ENCODE data around the gene VPS37D. TPM values are rescaled to one million over a fixed set of nuclear protein-coding genes. Genes with fewer than 3 reads are reported as not detected.

Gene VPS37D
- total RNA-seq, 1 experiment from 2014 or later, result 5.7 TPM

DNA sequence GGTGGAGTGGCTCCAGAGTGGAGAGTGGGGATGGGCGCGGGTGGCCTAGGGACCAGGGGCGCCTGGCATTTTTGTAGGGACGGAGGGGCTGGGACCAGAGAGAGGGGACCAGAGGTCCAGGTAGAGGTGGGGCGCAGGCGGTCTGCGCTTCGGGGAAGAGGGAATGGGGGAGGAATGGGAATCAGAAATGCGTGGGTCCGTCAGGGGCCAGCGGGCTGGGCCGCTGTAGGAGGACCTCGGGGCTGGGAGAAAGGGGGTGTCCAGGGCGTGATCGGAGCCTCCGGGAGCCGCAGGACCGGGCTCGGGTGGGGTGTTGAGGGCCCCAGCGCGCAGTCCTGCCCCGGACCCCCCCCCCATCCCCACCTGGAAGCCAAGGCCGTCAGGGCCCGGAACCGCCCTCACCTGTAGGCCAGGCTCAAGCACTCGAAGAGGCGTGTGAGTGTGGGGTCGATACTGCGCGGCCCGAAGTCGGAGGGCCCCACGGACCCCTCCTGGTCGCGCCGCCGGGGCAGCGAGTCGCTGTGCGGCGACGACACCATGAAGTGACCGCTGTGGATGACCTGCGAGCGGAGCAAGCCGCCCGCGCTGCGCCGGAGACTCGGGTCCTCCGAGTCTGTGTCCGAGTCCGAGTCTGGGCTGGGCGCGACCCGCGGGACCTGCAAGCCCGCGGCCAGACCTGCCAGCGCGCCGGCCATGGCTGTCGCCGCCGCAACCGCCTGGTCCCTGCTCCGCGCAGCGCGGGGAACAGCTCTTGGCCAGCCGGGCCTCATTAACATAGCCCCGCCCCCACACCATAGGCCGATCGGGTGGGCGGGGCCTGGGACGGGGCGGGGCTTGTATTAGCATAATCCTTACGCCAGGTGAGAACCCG is 43.6 kb upstream of the VPS37D start, which contains the start of gene MLXIPL (continued):
- no peak for TF ChIP-seq JAZF1 (CRISPR knock-in tag; IDR thresholded peaks at IDR 0.05)
- TF ChIP-seq, protein P1, sequence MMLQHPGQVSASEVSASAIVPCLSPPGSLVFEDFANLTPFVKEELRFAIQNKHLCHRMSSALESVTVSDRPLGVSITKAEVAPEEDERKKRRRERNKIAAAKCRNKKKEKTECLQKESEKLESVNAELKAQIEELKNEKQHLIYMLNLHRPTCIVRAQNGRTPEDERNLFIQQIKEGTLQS (CRISPR knock-in tag; conservative IDR thresholded peaks at IDR 0.05), result no peak
- TF ChIP-seq, protein P2, sequence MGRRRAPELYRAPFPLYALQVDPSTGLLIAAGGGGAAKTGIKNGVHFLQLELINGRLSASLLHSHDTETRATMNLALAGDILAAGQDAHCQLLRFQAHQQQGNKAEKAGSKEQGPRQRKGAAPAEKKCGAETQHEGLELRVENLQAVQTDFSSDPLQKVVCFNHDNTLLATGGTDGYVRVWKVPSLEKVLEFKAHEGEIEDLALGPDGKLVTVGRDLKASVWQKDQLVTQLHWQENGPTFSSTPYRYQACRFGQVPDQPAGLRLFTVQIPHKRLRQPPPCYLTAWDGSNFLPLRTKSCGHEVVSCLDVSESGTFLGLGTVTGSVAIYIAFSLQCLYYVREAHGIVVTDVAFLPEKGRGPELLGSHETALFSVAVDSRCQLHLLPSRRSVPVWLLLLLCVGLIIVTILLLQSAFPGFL (CRISPR knock-in tag; IDR thresholded peaks at IDR 0.05; ENCODE audit: borderline replicate concordance), result no peak
- TF ChIP-seq ZNF232 (CRISPR knock-in tag; IDR thresholded peaks at IDR 0.05), result no peak
- peak; percentile 82 for TF ChIP-seq SP1 (CRISPR knock-in tag; conservative IDR thresholded peaks at IDR 0.05)
- TF ChIP-seq ETV6 (CRISPR knock-in tag; IDR thresholded peaks at IDR 0.05), result peak; percentile 79; the same call in 1 of the 2 replicates
- no peak for TF ChIP-seq SMAD4 (CRISPR knock-in tag; IDR thresholded peaks at IDR 0.05)

DNA sequence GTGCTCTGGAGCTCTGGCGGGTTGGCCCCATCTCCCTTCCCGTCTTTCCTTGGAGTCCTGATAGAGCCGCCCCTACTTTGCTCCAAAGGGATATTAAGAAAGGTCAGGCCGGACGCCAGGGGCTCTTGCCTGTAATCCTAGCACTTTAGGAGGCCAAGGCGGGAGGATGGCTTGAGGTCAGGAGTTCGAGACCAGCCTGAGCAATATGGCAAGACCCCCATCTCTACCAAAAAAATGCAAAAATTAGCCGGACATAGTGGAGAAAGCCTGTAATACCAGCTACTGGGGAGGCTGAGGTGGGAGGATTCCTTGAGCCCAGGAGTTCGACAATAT is 43.0 kb upstream of the VPS37D start:
- CTCF ChIA-PET, result interaction anchor here (0.9 to 4.7 kb wide), 14 partner anchors 12 to 218 kb away, joined by 3 to 53 read pairs (median 4); partner anchors contain the start of genes METTL27 and VPS37D
- no peaks in the 10 kb centered on the region for H3K36me3 Mint-ChIP-seq
- TF ChIP-seq, protein P3, sequence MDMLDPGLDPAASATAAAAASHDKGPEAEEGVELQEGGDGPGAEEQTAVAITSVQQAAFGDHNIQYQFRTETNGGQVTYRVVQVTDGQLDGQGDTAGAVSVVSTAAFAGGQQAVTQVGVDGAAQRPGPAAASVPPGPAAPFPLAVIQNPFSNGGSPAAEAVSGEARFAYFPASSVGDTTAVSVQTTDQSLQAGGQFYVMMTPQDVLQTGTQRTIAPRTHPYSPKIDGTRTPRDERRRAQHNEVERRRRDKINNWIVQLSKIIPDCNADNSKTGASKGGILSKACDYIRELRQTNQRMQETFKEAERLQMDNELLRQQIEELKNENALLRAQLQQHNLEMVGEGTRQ (CRISPR knock-in tag; IDR thresholded peaks at IDR 0.05), result no peak
- TF ChIP-seq, protein P4, sequence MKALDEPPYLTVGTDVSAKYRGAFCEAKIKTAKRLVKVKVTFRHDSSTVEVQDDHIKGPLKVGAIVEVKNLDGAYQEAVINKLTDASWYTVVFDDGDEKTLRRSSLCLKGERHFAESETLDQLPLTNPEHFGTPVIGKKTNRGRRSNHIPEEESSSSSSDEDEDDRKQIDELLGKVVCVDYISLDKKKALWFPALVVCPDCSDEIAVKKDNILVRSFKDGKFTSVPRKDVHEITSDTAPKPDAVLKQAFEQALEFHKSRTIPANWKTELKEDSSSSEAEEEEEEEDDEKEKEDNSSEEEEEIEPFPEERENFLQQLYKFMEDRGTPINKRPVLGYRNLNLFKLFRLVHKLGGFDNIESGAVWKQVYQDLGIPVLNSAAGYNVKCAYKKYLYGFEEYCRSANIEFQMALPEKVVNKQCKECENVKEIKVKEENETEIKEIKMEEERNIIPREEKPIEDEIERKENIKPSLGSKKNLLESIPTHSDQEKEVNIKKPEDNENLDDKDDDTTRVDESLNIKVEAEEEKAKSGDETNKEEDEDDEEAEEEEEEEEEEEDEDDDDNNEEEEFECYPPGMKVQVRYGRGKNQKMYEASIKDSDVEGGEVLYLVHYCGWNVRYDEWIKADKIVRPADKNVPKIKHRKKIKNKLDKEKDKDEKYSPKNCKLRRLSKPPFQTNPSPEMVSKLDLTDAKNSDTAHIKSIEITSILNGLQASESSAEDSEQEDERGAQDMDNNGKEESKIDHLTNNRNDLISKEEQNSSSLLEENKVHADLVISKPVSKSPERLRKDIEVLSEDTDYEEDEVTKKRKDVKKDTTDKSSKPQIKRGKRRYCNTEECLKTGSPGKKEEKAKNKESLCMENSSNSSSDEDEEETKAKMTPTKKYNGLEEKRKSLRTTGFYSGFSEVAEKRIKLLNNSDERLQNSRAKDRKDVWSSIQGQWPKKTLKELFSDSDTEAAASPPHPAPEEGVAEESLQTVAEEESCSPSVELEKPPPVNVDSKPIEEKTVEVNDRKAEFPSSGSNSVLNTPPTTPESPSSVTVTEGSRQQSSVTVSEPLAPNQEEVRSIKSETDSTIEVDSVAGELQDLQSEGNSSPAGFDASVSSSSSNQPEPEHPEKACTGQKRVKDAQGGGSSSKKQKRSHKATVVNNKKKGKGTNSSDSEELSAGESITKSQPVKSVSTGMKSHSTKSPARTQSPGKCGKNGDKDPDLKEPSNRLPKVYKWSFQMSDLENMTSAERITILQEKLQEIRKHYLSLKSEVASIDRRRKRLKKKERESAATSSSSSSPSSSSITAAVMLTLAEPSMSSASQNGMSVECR (CRISPR knock-in tag; IDR thresholded peaks at IDR 0.05; ENCODE audit: borderline replicate concordance), result no peak
- TF ChIP-seq ESRRA (CRISPR knock-in tag; IDR thresholded peaks at IDR 0.05; ENCODE audit: borderline replicate concordance) (no peak), ZBTB21 (CRISPR knock-in tag; IDR thresholded peaks at IDR 0.05; ENCODE audit: borderline replicate concordance) (no peak), ZNF317 (CRISPR knock-in tag; IDR thresholded peaks at IDR 0.05; ENCODE audit: borderline replicate concordance, low read depth) (no peak), TP53 (CRISPR knock-in tag; IDR thresholded peaks at IDR 0.05) (no peak), GRHL2 (CRISPR knock-in tag; IDR thresholded peaks at IDR 0.05; ENCODE audit: insufficient replicate concordance, severe bottlenecking) (no peak), EMX1 (CRISPR knock-in tag; IDR thresholded peaks at IDR 0.05) (no peak), ZNF416 (CRISPR knock-in tag; IDR thresholded peaks at IDR 0.05) (no peak), ZNF423 (CRISPR knock-in tag; IDR thresholded peaks at IDR 0.05) (no peak)
- TF ChIP-seq, protein P5, sequence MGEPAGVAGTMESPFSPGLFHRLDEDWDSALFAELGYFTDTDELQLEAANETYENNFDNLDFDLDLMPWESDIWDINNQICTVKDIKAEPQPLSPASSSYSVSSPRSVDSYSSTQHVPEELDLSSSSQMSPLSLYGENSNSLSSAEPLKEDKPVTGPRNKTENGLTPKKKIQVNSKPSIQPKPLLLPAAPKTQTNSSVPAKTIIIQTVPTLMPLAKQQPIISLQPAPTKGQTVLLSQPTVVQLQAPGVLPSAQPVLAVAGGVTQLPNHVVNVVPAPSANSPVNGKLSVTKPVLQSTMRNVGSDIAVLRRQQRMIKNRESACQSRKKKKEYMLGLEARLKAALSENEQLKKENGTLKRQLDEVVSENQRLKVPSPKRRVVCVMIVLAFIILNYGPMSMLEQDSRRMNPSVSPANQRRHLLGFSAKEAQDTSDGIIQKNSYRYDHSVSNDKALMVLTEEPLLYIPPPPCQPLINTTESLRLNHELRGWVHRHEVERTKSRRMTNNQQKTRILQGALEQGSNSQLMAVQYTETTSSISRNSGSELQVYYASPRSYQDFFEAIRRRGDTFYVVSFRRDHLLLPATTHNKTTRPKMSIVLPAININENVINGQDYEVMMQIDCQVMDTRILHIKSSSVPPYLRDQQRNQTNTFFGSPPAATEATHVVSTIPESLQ (CRISPR knock-in tag; IDR thresholded peaks at IDR 0.05), result no peak
- TF ChIP-seq, protein P6, sequence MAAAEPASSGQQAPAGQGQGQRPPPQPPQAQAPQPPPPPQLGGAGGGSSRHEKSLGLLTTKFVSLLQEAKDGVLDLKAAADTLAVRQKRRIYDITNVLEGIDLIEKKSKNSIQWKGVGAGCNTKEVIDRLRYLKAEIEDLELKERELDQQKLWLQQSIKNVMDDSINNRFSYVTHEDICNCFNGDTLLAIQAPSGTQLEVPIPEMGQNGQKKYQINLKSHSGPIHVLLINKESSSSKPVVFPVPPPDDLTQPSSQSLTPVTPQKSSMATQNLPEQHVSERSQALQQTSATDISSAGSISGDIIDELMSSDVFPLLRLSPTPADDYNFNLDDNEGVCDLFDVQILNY (CRISPR knock-in tag; IDR thresholded peaks at IDR 0.05), result no peak
- TF ChIP-seq, protein P7, sequence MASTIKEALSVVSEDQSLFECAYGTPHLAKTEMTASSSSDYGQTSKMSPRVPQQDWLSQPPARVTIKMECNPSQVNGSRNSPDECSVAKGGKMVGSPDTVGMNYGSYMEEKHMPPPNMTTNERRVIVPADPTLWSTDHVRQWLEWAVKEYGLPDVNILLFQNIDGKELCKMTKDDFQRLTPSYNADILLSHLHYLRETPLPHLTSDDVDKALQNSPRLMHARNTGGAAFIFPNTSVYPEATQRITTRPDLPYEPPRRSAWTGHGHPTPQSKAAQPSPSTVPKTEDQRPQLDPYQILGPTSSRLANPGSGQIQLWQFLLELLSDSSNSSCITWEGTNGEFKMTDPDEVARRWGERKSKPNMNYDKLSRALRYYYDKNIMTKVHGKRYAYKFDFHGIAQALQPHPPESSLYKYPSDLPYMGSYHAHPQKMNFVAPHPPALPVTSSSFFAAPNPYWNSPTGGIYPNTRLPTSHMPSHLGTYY (CRISPR knock-in tag; IDR thresholded peaks at IDR 0.05), result no peak
- TF ChIP-seq, protein P8, sequence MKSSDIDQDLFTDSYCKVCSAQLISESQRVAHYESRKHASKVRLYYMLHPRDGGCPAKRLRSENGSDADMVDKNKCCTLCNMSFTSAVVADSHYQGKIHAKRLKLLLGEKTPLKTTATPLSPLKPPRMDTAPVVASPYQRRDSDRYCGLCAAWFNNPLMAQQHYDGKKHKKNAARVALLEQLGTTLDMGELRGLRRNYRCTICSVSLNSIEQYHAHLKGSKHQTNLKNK (CRISPR knock-in tag; IDR thresholded peaks at IDR 0.05), result no peak
- TF ChIP-seq, protein P1 (CRISPR knock-in tag; conservative IDR thresholded peaks at IDR 0.05), result no peak
- TF ChIP-seq, protein P9, sequence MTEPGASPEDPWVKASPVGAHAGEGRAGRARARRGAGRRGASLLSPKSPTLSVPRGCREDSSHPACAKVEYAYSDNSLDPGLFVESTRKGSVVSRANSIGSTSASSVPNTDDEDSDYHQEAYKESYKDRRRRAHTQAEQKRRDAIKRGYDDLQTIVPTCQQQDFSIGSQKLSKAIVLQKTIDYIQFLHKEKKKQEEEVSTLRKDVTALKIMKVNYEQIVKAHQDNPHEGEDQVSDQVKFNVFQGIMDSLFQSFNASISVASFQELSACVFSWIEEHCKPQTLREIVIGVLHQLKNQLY (CRISPR knock-in tag; IDR thresholded peaks at IDR 0.05), result no peak

More for the DNA sequence above, 43.0 kb upstream of the VPS37D start:
- H3K4me3 Mint-ChIP-seq, result peak overlapping the region; percentile 83
- ATAC-seq (no peak), DNase-seq (ENCODE audit: low spot score) (no peak)
- H3K27me3 Mint-ChIP-seq (ENCODE audit: low read depth), result peaks cover 38% of the 10 kb centered on the region
- H3K9me3 Mint-ChIP-seq, result no peaks in the 10 kb centered on the region
- H3K27ac Mint-ChIP-seq, result no peak overlapping the region; the same call in 1 of the 2 replicates
- POLR2A ChIA-PET, result interaction anchor here (0.7 to 1.1 kb wide), 4 partner anchors 11 to 45 kb away, joined by 3 to 4 read pairs (median 3); no protein-coding TSS in a partner anchor
- peaks cover 7% of the 10 kb centered on the region for H3K4me1 Mint-ChIP-seq

All from WTC11 (cell line).